ENCODE data around the gene ACBD4. TPM values are rescaled to one million over a fixed set of nuclear protein-coding genes. Genes with fewer than 3 reads are reported as not detected.

ACBD4 gene
- total RNA-seq, 1 experiment from 2014 or later = 21.2 TPM

DNA sequence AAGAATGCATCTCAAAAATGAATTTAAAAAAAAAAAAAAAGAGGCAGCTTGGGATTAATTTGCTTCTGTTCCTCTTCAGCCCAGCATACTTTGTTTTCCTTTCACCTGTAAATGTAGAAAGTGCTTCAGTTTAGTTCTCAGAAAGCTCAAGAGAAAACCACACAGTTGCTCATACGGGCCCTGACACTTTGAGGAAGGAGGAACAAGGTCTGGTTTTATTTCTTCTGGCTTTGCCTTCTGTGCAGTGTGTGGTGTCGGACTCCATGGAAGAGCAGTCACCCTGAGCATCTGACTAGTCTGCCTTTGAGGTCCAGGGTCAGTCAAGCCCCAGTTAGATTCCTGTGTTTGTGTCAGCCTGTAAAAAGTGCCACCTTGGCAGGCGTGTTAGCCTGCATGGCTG lies 46.7 kb upstream of the ACBD4 start:
- no peak for DNase-seq
- H3K36me3 Mint-ChIP-seq (ENCODE audit: insufficient read depth, unreplicated experiment) = peaks cover 92% of the 10 kb centered on the region
- CTCF ChIA-PET = no interaction called here
- Histone ChIP-seq H3K4me3 (ENCODE audit: low read depth, low read length) (no peak overlapping the region), H3K27me3 (replicated peaks; ENCODE audit: control insufficient read depth, insufficient read depth, low read length) (no peaks in the 10 kb centered on the region), H3K36me3 (ENCODE audit: control insufficient read depth, insufficient read depth, low read length) (peaks cover 6% of the 10 kb centered on the region), H3K4me1 (0 out of 2 replicates have a peak, but pooled peaks cover 5% of the 10 kb centered on the region), H3K9me3 (no peaks in the 10 kb centered on the region)
- POLR2A ChIA-PET = interaction anchor here (0.5 kb wide), 1 partner anchor 11 kb away, joined by 3 read pairs; no protein-coding TSS in a partner anchor
- intact Hi-C loops (cut with micrococcal nuclease; ENCODE audit: unreplicated experiment) = no loop called here
- H3K27ac Mint-ChIP-seq (ENCODE audit: unreplicated experiment) = no peak overlapping the region
- no peaks in the 10 kb centered on the region for H3K9me3 Mint-ChIP-seq (ENCODE audit: unreplicated experiment)
- no TSS peak for BruUV-seq (replicated peaks)
- H3K4me1 Mint-ChIP-seq (ENCODE audit: low read depth, unreplicated experiment) = no peaks in the 10 kb centered on the region
- no peaks in the 10 kb centered on the region for H3K27me3 Mint-ChIP-seq (ENCODE audit: insufficient read depth, unreplicated experiment)
- no peak overlapping the region for H3K4me3 Mint-ChIP-seq (ENCODE audit: unreplicated experiment)
- TF ChIP-seq, protein P1, sequence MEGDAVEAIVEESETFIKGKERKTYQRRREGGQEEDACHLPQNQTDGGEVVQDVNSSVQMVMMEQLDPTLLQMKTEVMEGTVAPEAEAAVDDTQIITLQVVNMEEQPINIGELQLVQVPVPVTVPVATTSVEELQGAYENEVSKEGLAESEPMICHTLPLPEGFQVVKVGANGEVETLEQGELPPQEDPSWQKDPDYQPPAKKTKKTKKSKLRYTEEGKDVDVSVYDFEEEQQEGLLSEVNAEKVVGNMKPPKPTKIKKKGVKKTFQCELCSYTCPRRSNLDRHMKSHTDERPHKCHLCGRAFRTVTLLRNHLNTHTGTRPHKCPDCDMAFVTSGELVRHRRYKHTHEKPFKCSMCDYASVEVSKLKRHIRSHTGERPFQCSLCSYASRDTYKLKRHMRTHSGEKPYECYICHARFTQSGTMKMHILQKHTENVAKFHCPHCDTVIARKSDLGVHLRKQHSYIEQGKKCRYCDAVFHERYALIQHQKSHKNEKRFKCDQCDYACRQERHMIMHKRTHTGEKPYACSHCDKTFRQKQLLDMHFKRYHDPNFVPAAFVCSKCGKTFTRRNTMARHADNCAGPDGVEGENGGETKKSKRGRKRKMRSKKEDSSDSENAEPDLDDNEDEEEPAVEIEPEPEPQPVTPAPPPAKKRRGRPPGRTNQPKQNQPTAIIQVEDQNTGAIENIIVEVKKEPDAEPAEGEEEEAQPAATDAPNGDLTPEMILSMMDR (IDR thresholded peaks at IDR 0.05; ENCODE audit: insufficient read depth in 1 of 2, low read depth in 1 of 2, low read length in 1 of 2, severe bottlenecking in 1 of 2, unreplicated experiment in 1 of 2) = no peak

DNA sequence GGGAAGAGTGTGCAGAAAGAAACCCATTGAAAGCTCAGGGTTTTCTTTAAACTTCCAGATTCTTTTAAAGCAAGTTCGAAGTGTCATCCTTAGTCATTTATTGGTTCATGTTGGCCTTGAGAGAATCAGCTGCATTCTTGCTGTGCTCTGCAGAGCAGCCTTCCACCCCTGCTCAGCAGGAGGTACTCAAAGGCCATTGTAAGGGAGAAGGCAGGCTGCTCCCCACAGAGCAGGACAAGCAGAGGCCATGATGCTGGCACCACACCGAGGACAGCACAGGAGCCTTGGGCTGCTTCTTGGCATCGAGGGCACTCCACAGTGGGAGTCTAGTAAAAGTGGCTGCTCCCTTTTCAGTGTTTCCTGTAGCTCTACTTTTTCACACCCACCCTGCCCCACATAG lies 44.8 kb upstream of the ACBD4 start:
- DNase-seq = no peak
- H3K4me1 ChIP-seq = 0 out of 2 replicates have a peak, but pooled peaks cover 5% of the 10 kb centered on the region
- peaks cover 91% of the 10 kb centered on the region for H3K36me3 Mint-ChIP-seq (ENCODE audit: insufficient read depth, unreplicated experiment)
- TF ChIP-seq, protein P1 (IDR thresholded peaks at IDR 0.05; ENCODE audit: insufficient read depth in 1 of 2, low read depth in 1 of 2, low read length in 1 of 2, severe bottlenecking in 1 of 2, unreplicated experiment in 1 of 2) = no peak
- H3K4me3 Mint-ChIP-seq (ENCODE audit: unreplicated experiment) = no peak overlapping the region
- H3K27me3 ChIP-seq (replicated peaks; ENCODE audit: control insufficient read depth, insufficient read depth, low read length) = no peaks in the 10 kb centered on the region
- H3K4me3 ChIP-seq (ENCODE audit: low read depth, low read length) = no peak overlapping the region
- H3K36me3 ChIP-seq (ENCODE audit: control insufficient read depth, insufficient read depth, low read length) = peaks cover 6% of the 10 kb centered on the region
- H3K27ac Mint-ChIP-seq (ENCODE audit: unreplicated experiment) = no peak overlapping the region
- POLR2A ChIA-PET = no interaction called here
- no peaks in the 10 kb centered on the region for H3K9me3 ChIP-seq
- no peaks in the 10 kb centered on the region for H3K4me1 Mint-ChIP-seq (ENCODE audit: low read depth, unreplicated experiment)
- intact Hi-C loops (cut with micrococcal nuclease; ENCODE audit: unreplicated experiment) = no loop called here
- no TSS peak for BruUV-seq (replicated peaks)
- H3K27me3 Mint-ChIP-seq (ENCODE audit: insufficient read depth, unreplicated experiment) = no peaks in the 10 kb centered on the region
- CTCF ChIA-PET = interaction anchor here (0.8 kb wide), 1 partner anchor 45 kb away, joined by 4 read pairs; the partner anchor contains the start of gene ACBD4
- no peaks in the 10 kb centered on the region for H3K9me3 Mint-ChIP-seq (ENCODE audit: unreplicated experiment)

DNA sequence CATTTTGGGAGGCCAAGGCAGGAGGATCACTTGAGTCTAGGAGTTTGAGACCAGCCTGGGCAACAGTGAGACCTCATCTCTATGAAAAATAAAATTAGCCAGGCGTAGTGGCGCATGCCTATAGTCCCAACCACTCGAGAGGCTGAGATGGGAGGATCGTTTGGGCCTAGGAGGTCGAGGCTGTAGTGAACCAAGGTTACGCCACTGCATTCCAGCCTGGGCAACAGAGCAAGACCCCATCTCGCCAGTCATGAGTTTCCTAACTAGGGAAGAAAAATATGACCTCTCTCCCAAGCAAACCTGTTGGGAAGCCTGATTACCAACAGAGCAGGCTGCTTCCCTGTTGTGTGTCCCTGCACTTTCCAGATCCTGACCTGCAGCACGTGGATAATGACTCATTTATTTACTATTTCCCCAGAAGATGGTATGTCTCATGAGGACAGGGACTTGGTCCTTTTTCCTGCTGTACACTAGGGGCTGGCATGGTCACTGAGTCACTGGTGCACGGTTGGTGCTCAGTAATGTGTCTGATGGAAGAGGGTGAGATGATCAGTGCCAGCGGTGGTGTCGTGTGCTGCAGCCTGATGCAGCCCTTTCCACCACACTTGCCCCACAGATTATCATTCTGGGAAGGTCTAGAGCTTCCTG lies 43.6 kb upstream of the ACBD4 start:
- intact Hi-C loops (cut with micrococcal nuclease; ENCODE audit: unreplicated experiment) = no loop called here
- H3K36me3 Mint-ChIP-seq (ENCODE audit: insufficient read depth, unreplicated experiment) = peaks cover 91% of the 10 kb centered on the region
- BruUV-seq (replicated peaks) = no TSS peak
- no peak overlapping the region for H3K4me3 Mint-ChIP-seq (ENCODE audit: unreplicated experiment)
- H3K4me1 Mint-ChIP-seq (ENCODE audit: low read depth, unreplicated experiment) = no peaks in the 10 kb centered on the region
- no peaks in the 10 kb centered on the region for H3K27me3 ChIP-seq (replicated peaks; ENCODE audit: control insufficient read depth, insufficient read depth, low read length)
- H3K4me3 ChIP-seq (ENCODE audit: low read depth, low read length) = no peak overlapping the region
- ChIA-PET CTCF (no interaction called here), POLR2A (no interaction called here)
- H3K36me3 ChIP-seq (ENCODE audit: control insufficient read depth, insufficient read depth, low read length) = peaks cover 6% of the 10 kb centered on the region
- H3K9me3 ChIP-seq = no peaks in the 10 kb centered on the region
- TF ChIP-seq, protein P1 (IDR thresholded peaks at IDR 0.05; ENCODE audit: insufficient read depth in 1 of 2, low read depth in 1 of 2, low read length in 1 of 2, severe bottlenecking in 1 of 2, unreplicated experiment in 1 of 2) = no peak
- H3K27ac Mint-ChIP-seq (ENCODE audit: unreplicated experiment) = no peak overlapping the region
- 0 out of 2 replicates have a peak, but pooled peaks cover 5% of the 10 kb centered on the region for H3K4me1 ChIP-seq
- H3K27me3 Mint-ChIP-seq (ENCODE audit: insufficient read depth, unreplicated experiment) = no peaks in the 10 kb centered on the region
- no peak for DNase-seq
- H3K9me3 Mint-ChIP-seq (ENCODE audit: unreplicated experiment) = no peaks in the 10 kb centered on the region

All from Caco-2 (cell line).